Stomach (tissue), 9 donors: Measurements from ENCODE around the gene EDARADD. TPM values are rescaled to one million over a fixed set of nuclear protein-coding genes. Genes with fewer than 3 reads are reported as not detected.

Experiments
- DNase-seq, 2 donors: peaks; one replicate each; pipeline versions ENCODE4 v3.0.0 to v3.0.0-alpha.2; 2013 to 2019
- H3K27ac ChIP-seq, 5 donors: fragments of 200-600 bp in 4 of 5; sonication (generic) in 4 of 5; one replicate each; pipeline ENCODE4 v1.5.1; 2013 to 2019; ENCODE audit warnings: mild to moderate bottlenecking in 1 of 5, moderate library complexity in 1 of 5
- H3K27me3 ChIP-seq, 3 donors: fragments of 200-600 bp; sonication (generic); one replicate each; pipeline ENCODE4 v1.5.1; 2017 to 2019; ENCODE audit warnings: mixed run types in 1 of 3
- H3K36me3 ChIP-seq, 4 donors: fragments of 200-600 bp; sonication (generic); 1 replicate in 3 of 4; 2 replicates in 1 of 4; pipeline ENCODE4 v1.5.1; 2016 to 2019
- H3K4me1 ChIP-seq, 4 donors: fragments of 200-600 bp; sonication (generic); one replicate each; pipeline ENCODE4 v1.5.1; 2016 to 2019
- H3K4me3 ChIP-seq, 4 donors: fragments of 200-600 bp; sonication (generic) in 3 of 4; one replicate each; pipeline ENCODE4 v1.5.1; 2016 to 2019; ENCODE audit warnings: mild to moderate bottlenecking in 1 of 4
- H3K9me3 ChIP-seq, 4 donors: fragments of 200-600 bp; sonication (generic); one replicate each; pipeline ENCODE4 v1.5.1; 2016 to 2019
- EP300 ChIP-seq: sonication (generic); formaldehyde crosslinking; IDR thresholded peaks from one replicate; pipeline ENCODE4 v1.6.1; 2017; ENCODE audit warnings: antibody characterized with exemption
- POLR2A ChIP-seq, 4 donors: fragments of 450-650 bp; IDR thresholded peaks; one replicate each; pipeline ENCODE4 v1.6.1; 2016; ENCODE audit warnings: antibody characterized with exemption in 4 of 4, control low read depth in 2 of 4, mild to moderate bottlenecking in 1 of 4, moderate library complexity in 1 of 4
- POLR2AphosphoS5 ChIP-seq, 3 donors: sonication (generic); formaldehyde crosslinking; IDR thresholded peaks; one replicate each; pipeline ENCODE4 v1.6.1; 2016; ENCODE audit warnings: antibody characterized with exemption in 3 of 3
- WGBS, 5 donors: extraction: QIAGEN DNeasy Blood & Tissue Kit in 3 of 5; methylation state at CpG; one replicate each; pipeline versions ENCODE4 v1.1.5 to v1.1.7; 2013 to 2018; 5-methylcytosine and 5-hydroxymethylcytosine counted together
- intact Hi-C: fragments of 100-400 bp; cut with DNase I; formaldehyde crosslinking; loops from one replicate; pipeline ENCODE4 v1.15.1; 2023; ENCODE audit warnings: low total_unique reads
- polyA plus RNA-seq, 3 donors: library from polyadenylated mRNA; stranded (reverse); fragments of 200-250 nt; gene quantifications; one replicate each; pipeline ENCODE4 v1.2.3, GENCODE V29; 2013
- total RNA-seq, 5 donors: library from RNA; depleted of rRNA; stranded (reverse); fragments of >200 nt; gene quantifications; one replicate each; pipeline versions ENCODE4 v1.1.0 to v1.2.3, GENCODE V29; 2014 to 2016
- TF ChIP-seq, protein P1 (sequence below), 7 experiments: fragments of 450-650 bp in 4 of 7; fragments of 200-600 bp in 3 of 7; sonication (generic) in 3 of 7; IDR thresholded peaks; one replicate each; pipeline ENCODE4 v1.5.1; 2016 to 2019; ENCODE audit warnings: antibody characterized with exemption in 7 of 7, control low read depth in 2 of 7, mild to moderate bottlenecking in 1 of 7
- donor health status: healthy with polysubstance abuse.
- donor health status: Bipolar disorder and iron deficiency.
- donor health status: healthy.

The EDARADD gene
- total and polyA plus RNA-seq, 8 donors = 3.7 to 13.8 (median 6.6) TPM; not detected in 1

DNA sequence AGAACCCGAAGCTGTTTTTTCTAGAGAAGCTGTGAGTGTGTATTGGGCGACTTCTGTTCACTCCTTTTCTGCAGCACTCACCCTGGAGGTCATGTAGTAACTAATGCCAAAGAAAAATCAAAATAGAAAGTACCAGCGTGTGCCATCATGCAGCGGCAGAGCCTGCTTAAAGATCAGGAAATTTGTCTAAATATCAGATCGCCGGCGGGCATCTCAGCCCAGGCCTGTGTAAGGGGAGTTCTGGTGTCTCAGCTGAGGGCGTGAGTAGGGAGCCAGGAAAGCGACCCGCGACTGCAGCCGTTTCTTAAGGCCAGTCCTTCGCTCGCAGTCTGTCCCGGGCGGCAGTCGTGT is 768 bp downstream of the EDARADD start:
- no peak for DNase-seq
- H3K4me1 ChIP-seq = peaks cover 15 to 52% (median 27%) of the 10 kb centered on the region in 4 donors
- H3K9me3 ChIP-seq = no peaks in the 10 kb centered on the region
- H3K27ac ChIP-seq = peak overlapping the region; percentile 80 to 92 (median 84)
- TF ChIP-seq, protein P1, sequence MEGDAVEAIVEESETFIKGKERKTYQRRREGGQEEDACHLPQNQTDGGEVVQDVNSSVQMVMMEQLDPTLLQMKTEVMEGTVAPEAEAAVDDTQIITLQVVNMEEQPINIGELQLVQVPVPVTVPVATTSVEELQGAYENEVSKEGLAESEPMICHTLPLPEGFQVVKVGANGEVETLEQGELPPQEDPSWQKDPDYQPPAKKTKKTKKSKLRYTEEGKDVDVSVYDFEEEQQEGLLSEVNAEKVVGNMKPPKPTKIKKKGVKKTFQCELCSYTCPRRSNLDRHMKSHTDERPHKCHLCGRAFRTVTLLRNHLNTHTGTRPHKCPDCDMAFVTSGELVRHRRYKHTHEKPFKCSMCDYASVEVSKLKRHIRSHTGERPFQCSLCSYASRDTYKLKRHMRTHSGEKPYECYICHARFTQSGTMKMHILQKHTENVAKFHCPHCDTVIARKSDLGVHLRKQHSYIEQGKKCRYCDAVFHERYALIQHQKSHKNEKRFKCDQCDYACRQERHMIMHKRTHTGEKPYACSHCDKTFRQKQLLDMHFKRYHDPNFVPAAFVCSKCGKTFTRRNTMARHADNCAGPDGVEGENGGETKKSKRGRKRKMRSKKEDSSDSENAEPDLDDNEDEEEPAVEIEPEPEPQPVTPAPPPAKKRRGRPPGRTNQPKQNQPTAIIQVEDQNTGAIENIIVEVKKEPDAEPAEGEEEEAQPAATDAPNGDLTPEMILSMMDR (IDR thresholded peaks at IDR 0.05) = no peak
- TF ChIP-seq POLR2AphosphoS5 (IDR thresholded peaks at IDR 0.05) (no peak), POLR2A (IDR thresholded peaks at IDR 0.05) (peak in 1 of 4 donors; percentile 10)
- no peaks in the 10 kb centered on the region for H3K36me3 ChIP-seq
- H3K27me3 ChIP-seq = peaks cover 0 to 28% (median 11%) of the 10 kb centered on the region in 3 donors
- intact Hi-C loops = no loop called here
- H3K4me3 ChIP-seq = peak overlapping the region; percentile 60 to 92 (median 80)
- WGBS, 5 donors = 1 to 3% (median 2%) methylated on average over 12 to 17 of the region's 17 CpGs

DNA sequence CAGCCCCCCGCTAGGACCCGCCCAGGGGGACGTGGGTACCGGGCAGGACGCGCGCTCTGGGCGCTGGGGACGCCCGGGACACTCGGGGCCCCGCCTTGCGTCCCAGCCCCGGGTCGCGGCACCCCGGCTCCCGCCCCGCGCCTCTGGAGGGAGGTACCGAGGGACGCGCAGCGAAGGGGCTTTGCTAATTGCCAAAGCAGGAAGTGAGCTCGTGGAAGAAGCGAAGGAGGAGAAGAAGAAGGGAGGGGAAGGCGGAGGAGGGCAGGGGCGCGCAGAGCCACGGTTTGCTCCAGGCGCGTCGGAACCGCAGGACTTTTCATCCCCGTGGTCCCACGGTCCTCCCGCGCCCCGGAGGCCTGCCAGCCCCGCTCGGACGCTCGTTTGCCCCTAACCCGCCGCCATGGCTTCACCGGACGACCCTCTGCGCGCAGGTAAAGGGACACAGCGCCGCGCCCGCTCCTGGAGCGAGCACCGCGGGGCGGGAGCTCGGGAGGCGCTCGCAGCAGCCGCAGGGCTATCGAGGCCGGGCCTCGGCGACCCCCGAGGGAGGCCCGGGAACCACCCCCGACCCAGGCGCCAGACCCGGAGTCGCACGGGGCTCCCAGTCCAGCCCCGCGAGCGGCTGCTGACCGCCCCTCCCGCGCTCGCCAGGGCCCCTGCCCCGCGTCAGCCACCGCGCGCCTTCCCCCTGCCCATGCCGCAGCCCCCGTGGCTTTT is 1.3 kb downstream of the EDARADD start:
- Histone ChIP-seq H3K27me3 (peaks cover 0 to 28% (median 11%) of the 10 kb centered on the region in 3 donors), H3K9me3 (no peaks in the 10 kb centered on the region), H3K4me3 (peak overlapping the region; percentile 60 to 92 (median 80)), H3K27ac (peak overlapping the region; percentile 80 to 92 (median 84)), H3K4me1 (peaks cover 15 to 56% (median 30%) of the 10 kb centered on the region in 4 donors), H3K36me3 (no peaks in the 10 kb centered on the region)
- intact Hi-C loops = no loop called here
- 0 to 1% (median 0%) methylated on average over 28 to 86 of the region's 86 CpGs for WGBS, 5 donors
- TF ChIP-seq, protein P1 (IDR thresholded peaks at IDR 0.05) = no peak
- TF ChIP-seq POLR2AphosphoS5 (IDR thresholded peaks at IDR 0.05) = peak in 2 of 3 donors; percentile 49 to 51
- TF ChIP-seq EP300 = no peak
- TF ChIP-seq POLR2A (IDR thresholded peaks at IDR 0.05) = no peak
- DNase-seq = peak; percentile 63 to 76

DNA sequence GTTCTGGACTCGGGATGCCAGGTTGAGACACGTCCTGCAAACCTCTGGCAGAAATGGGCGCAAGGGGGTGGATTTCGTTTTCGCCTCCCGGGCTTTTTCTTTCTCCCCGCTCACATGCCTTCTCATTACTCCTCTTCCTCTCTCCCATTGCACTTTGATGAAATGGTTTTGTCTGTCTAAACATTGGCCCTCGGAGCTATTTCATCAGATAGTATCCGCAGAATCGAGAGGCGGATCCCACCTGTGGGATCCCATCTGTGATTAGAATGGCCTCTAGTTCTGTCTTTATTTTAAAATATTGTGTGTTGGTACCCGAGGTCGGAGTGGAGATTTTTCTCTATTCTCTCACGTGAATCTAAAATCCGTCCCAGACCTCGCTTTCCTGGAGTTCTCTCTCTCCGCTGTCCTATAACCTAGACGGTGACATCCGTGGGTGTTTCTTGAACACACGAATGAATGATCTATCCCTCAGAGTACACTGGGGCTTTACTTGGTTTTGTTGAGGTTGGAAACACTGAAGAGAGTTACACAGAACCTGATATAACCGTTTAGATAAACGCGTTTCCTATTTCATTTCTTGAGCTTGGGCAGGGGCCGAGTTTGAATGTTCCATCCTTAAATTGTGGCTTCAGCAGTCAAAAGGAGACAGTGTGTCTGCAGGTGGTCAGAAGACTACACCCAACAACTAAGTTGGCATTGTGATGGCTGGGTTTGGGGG is 2.0 kb downstream of the EDARADD start:
- H3K36me3 ChIP-seq = no peaks in the 10 kb centered on the region
- no peak for DNase-seq
- intact Hi-C loops = no loop called here
- H3K9me3 ChIP-seq = no peaks in the 10 kb centered on the region
- TF ChIP-seq, protein P1 (IDR thresholded peaks at IDR 0.05) = no peak
- TF ChIP-seq POLR2A (IDR thresholded peaks at IDR 0.05) (no peak), POLR2AphosphoS5 (IDR thresholded peaks at IDR 0.05) (no peak), EP300 (no peak)
- H3K27me3 ChIP-seq = peaks cover 0 to 28% (median 11%) of the 10 kb centered on the region in 3 donors
- H3K27ac ChIP-seq = peak overlapping the region; percentile 80 to 92 (median 84)
- peaks cover 15 to 56% (median 30%) of the 10 kb centered on the region in 4 donors for H3K4me1 ChIP-seq
- WGBS, 5 donors = 7 to 13% (median 9%) methylated on average over 24 of the region's 24 CpGs
- H3K4me3 ChIP-seq = peak overlapping the region; percentile 60 to 92 (median 80)

DNA sequence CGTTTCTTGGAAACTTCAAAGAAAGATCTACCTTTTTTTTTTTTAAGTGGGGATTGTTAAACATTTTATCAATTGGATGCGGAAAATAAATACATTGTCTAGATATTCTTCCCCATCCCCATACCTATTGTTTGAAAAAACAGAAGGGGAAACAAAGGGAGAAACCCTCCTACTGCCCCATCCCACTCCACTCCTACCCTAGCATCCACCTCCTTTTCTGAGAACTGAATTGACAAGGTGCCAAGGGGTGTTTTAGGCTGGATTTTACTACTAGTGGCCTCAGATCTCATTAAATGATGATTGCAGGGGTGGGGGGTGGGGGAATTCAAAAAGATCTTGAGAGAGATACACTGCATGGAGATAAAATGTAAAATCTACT is 2.6 kb downstream of the EDARADD start:
- peak overlapping the region in 3 of 4 donors; percentile 80 to 92 (median 81) for H3K4me3 ChIP-seq
- 24 to 69% (median 59%) methylated on average over 2 of the region's 2 CpGs for WGBS, 5 donors
- peak overlapping the region in 4 of 5 donors; percentile 18 to 84 (median 82) for H3K27ac ChIP-seq
- TF ChIP-seq POLR2AphosphoS5 (IDR thresholded peaks at IDR 0.05) = no peak
- TF ChIP-seq EP300 = no peak
- TF ChIP-seq, protein P1 (IDR thresholded peaks at IDR 0.05) = no peak
- intact Hi-C loops = no loop called here
- H3K4me1 ChIP-seq = peaks cover 15 to 56% (median 30%) of the 10 kb centered on the region in 4 donors
- DNase-seq = no peak
- no peaks in the 10 kb centered on the region for H3K9me3 ChIP-seq
- H3K36me3 ChIP-seq = no peaks in the 10 kb centered on the region
- H3K27me3 ChIP-seq = peaks cover 0 to 28% (median 11%) of the 10 kb centered on the region in 3 donors
